Dendritic cell treated with granulocyte-macrophage colony-stimulating factor and Interleukin-4, amounts not matched to agents 40 ng/mL and 50 ng/mL, for 4 days (primary cell): Measurements from ENCODE around the gene LRP5.

Experiments
- H3K27ac Mint-ChIP-seq: one replicate; pipeline ENCODE4 v1.8.0; 2022; ENCODE audit warnings: mild to moderate bottlenecking, mixed read lengths
- H3K27me3 Mint-ChIP-seq: one replicate; pipeline ENCODE4 v1.8.0; 2022; ENCODE audit warnings: mild to moderate bottlenecking, mixed read lengths
- H3K36me3 Mint-ChIP-seq: one replicate; pipeline ENCODE4 v1.8.0; 2022; ENCODE audit warnings: low read depth, mixed read lengths
- H3K4me1 Mint-ChIP-seq: one replicate; pipeline ENCODE4 v1.8.0; 2022; ENCODE audit warnings: low read depth, mixed read lengths
- H3K4me3 Mint-ChIP-seq: one replicate; pipeline ENCODE4 v1.8.0; 2022; ENCODE audit warnings: mild to moderate bottlenecking, moderate library complexity, mixed read lengths
- H3K9me3 Mint-ChIP-seq: one replicate; pipeline ENCODE4 v1.8.0; 2022; ENCODE audit warnings: mixed read lengths
- intact Hi-C: fragments of 100-400 bp; cut with micrococcal nuclease; formaldehyde crosslinking; loops from one replicate; pipeline ENCODE4 v1.15.0; 2022

Gene LRP5

DNA sequence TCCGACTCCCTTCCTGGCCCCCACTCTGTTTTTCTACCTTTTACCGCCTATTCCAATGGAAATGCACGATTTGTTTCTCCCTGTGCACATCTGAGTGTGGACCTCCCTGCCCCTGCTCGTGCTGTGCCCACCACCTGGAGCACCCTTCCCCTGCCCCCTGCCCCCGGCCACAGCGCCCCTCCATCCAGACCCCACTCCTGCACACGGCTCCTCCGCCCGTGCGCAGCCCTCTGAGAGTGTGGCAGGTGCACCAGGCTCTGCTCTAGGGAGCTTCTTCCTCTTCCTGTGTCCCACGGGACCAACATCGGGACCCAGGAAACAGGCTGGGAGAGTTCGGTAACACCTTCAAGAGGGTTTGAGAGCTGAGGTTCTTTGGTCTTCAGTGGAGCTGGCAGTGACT lies 62.9 kb downstream of the LRP5 start:
- Mint-ChIP-seq H3K36me3 (peaks cover 6% of the 10 kb centered on the region), H3K9me3 (no peaks in the 10 kb centered on the region), H3K4me1 (peaks cover 64% of the 10 kb centered on the region), H3K27ac (no peak overlapping the region), H3K4me3 (peak overlapping the region; percentile 9), H3K27me3 (peaks cover 55% of the 10 kb centered on the region)
- intact Hi-C loops: no loop called here

- intact Hi-C loops: no loop called here
- peaks cover 64% of the 10 kb centered on the region for H3K4me1 Mint-ChIP-seq
- H3K36me3 Mint-ChIP-seq: peaks cover 6% of the 10 kb centered on the region
- H3K4me3 Mint-ChIP-seq: no peak overlapping the region
- H3K27ac Mint-ChIP-seq: no peak overlapping the region
- H3K9me3 Mint-ChIP-seq: no peaks in the 10 kb centered on the region
- H3K27me3 Mint-ChIP-seq: peaks cover 59% of the 10 kb centered on the region
Observed at GRCh38 chr11:68375766-68376165, 63.4 kb downstream of the LRP5 start.

GRCh38 chr11:68377389-68377795 lies 65.0 kb downstream of the LRP5 start:
- intact Hi-C loops: no loop called here
- Mint-ChIP-seq H3K4me1 (peaks cover 63% of the 10 kb centered on the region), H3K4me3 (no peak overlapping the region), H3K27me3 (peaks cover 60% of the 10 kb centered on the region), H3K36me3 (peaks cover under 1% of the 10 kb centered on the region), H3K27ac (no peak overlapping the region), H3K9me3 (no peaks in the 10 kb centered on the region)

GRCh38 chr11:68379206-68379605 lies 66.8 kb downstream of the LRP5 start:
- no peak overlapping the region for H3K27ac Mint-ChIP-seq
- H3K27me3 Mint-ChIP-seq: peaks cover 45% of the 10 kb centered on the region
- H3K4me3 Mint-ChIP-seq: no peak overlapping the region
- intact Hi-C loops: no loop called here
- H3K36me3 Mint-ChIP-seq: no peaks in the 10 kb centered on the region
- H3K4me1 Mint-ChIP-seq: peaks cover 56% of the 10 kb centered on the region
- no peaks in the 10 kb centered on the region for H3K9me3 Mint-ChIP-seq

GRCh38 chr11:68380786-68381622 lies 68.6 kb downstream of the LRP5 start:
- Mint-ChIP-seq H3K27me3 (peaks cover 28% of the 10 kb centered on the region), H3K27ac (peak overlapping the region; percentile 40), H3K4me3 (no peak overlapping the region), H3K4me1 (peaks cover 44% of the 10 kb centered on the region), H3K36me3 (no peaks in the 10 kb centered on the region), H3K9me3 (no peaks in the 10 kb centered on the region)
- intact Hi-C loops: loop anchor here (5.0 kb wide), 2 partner anchors 79 to 124 kb away; no protein-coding TSS in a partner anchor

GRCh38 chr11:68381716-68382115 lies 69.3 kb downstream of the LRP5 start:
- peaks cover 44% of the 10 kb centered on the region for H3K4me1 Mint-ChIP-seq
- intact Hi-C loops: loop anchor here (5.0 kb wide), 2 partner anchors 79 to 124 kb away; no protein-coding TSS in a partner anchor

DNA sequence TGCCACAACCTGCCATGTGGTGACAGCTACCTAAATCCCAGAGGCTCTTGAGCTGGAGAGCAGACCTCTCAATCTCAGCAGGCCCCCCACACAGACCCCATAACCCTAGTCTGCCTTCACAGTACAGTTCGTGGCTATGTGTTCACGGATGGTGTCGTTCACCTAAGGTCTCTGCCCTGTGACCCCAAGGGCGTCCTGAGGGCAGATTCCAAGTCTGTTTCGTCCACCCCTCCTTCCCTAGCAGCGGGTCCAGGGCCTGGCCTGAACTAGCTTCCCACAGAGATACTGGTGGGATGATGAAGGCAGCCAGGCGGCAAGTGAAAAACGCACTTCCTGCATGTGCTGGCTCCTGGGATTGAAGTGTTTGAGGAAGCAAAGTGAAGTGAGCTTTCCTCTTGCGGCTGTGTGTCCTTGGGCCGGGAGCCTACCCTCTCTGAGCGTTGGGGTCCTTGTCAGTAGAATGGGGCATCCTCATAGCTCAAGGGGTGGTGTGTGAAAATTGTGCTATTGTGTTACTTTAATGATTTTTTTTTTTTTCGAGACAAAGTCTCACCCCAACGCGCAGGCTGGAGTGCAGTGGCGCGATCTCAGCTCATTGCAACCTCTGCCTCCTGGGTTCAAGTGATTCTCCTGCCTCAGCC lies 70.1 kb downstream of the LRP5 start:
- peaks cover 44% of the 10 kb centered on the region for H3K4me1 Mint-ChIP-seq
- peaks cover 28% of the 10 kb centered on the region for H3K27me3 Mint-ChIP-seq
- no peaks in the 10 kb centered on the region for H3K36me3 Mint-ChIP-seq
- no peak overlapping the region for H3K27ac Mint-ChIP-seq
- intact Hi-C loops: loop anchor here (5.0 kb wide), 2 partner anchors 80 to 125 kb away; no protein-coding TSS in a partner anchor
- no peak overlapping the region for H3K4me3 Mint-ChIP-seq
- no peaks in the 10 kb centered on the region for H3K9me3 Mint-ChIP-seq

More at GRCh38 chr11:68381716-68382115, 69.3 kb downstream of the LRP5 start:
- Mint-ChIP-seq H3K27me3 (peaks cover 28% of the 10 kb centered on the region), H3K4me3 (no peak overlapping the region), H3K9me3 (no peaks in the 10 kb centered on the region), H3K27ac (peak overlapping the region; percentile 8), H3K36me3 (no peaks in the 10 kb centered on the region)

GRCh38 chr11:68383976-68384501 lies 71.6 kb downstream of the LRP5 start:
- H3K4me1 Mint-ChIP-seq: peaks cover 44% of the 10 kb centered on the region
- no peaks in the 10 kb centered on the region for H3K36me3 Mint-ChIP-seq
- intact Hi-C loops: loop anchor here (5.0 kb wide), 2 partner anchors 82 to 127 kb away; no protein-coding TSS in a partner anchor
- H3K27me3 Mint-ChIP-seq: peaks cover 28% of the 10 kb centered on the region
- H3K27ac Mint-ChIP-seq: no peak overlapping the region
- no peak overlapping the region for H3K4me3 Mint-ChIP-seq
- no peaks in the 10 kb centered on the region for H3K9me3 Mint-ChIP-seq

GRCh38 chr11:68384530-68385081 lies 72.2 kb downstream of the LRP5 start:
- no peak overlapping the region for H3K27ac Mint-ChIP-seq
- H3K9me3 Mint-ChIP-seq: no peaks in the 10 kb centered on the region
- H3K36me3 Mint-ChIP-seq: no peaks in the 10 kb centered on the region
- intact Hi-C loops: loop anchor here (5.0 kb wide), 2 partner anchors 82 to 127 kb away; no protein-coding TSS in a partner anchor
- peaks cover 22% of the 10 kb centered on the region for H3K27me3 Mint-ChIP-seq
- H3K4me1 Mint-ChIP-seq: peaks cover 38% of the 10 kb centered on the region
- H3K4me3 Mint-ChIP-seq: no peak overlapping the region

DNA sequence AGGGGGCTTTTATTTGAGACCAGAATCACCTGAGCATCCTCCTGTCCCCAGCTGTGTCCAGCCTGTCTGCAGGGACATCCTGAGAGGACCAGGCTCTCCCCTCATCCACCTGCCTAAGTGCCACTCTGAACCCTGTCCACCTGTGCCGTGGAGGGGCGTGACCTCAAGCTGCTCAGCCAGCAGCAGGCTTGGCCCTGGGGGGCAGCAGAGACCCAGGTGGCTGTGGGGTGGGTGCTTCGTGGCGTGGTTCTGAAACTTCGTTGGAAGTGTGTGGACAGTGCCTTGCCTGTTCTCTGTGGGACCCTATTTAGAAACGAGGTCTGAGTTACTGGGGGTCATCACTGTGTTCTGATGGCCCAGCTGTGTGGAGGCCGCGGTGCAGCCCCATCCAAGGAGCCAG lies 72.7 kb downstream of the LRP5 start:
- peaks cover 17% of the 10 kb centered on the region for H3K27me3 Mint-ChIP-seq
- H3K27ac Mint-ChIP-seq: no peak overlapping the region
- intact Hi-C loops: no loop called here
- H3K9me3 Mint-ChIP-seq: no peaks in the 10 kb centered on the region
- peaks cover 33% of the 10 kb centered on the region for H3K4me1 Mint-ChIP-seq
- H3K36me3 Mint-ChIP-seq: no peaks in the 10 kb centered on the region
- no peak overlapping the region for H3K4me3 Mint-ChIP-seq

DNA sequence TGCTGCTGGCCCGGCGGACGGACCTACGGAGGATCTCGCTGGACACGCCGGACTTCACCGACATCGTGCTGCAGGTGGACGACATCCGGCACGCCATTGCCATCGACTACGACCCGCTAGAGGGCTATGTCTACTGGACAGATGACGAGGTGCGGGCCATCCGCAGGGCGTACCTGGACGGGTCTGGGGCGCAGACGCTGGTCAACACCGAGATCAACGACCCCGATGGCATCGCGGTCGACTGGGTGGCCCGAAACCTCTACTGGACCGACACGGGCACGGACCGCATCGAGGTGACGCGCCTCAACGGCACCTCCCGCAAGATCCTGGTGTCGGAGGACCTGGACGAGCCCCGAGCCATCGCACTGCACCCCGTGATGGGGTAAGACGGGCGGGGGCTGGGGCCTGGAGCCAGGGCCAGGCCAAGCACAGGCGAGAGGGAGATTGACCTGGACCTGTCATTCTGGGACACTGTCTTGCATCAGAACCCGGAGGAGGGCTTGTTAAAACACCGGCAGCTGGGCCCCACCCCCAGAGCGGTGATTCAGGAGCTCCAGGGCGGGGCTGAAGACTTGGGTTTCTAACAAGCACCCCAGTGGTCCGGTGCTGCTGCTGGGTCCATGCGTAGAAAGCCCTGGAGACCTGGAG lies 74.1 kb downstream of the LRP5 start:
- H3K27me3 Mint-ChIP-seq: peaks cover 5% of the 10 kb centered on the region
- intact Hi-C loops: no loop called here
- H3K36me3 Mint-ChIP-seq: no peaks in the 10 kb centered on the region
- no peaks in the 10 kb centered on the region for H3K9me3 Mint-ChIP-seq
- peaks cover 20% of the 10 kb centered on the region for H3K4me1 Mint-ChIP-seq
- H3K27ac Mint-ChIP-seq: no peak overlapping the region
- H3K4me3 Mint-ChIP-seq: no peak overlapping the region

DNA sequence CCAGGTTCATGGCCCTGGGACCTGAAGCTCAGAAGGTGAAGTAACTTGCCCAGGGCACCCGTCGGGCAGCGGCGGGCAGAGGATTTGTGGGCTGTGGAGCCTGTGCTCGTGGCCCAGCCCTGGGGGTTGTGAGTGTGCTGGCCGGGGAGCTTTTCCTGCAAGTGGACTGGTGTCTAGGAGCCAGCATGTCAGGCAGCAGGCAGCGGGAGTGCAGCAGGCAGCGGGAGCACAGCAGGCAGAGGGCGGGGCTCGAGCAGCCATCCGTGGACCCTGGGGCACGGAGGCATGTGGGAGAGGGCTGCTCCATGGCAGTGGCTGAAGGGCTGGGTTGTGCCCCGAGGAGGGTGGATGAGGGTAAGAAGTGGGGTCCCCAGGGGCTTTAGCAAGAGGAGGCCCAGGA lies 75.4 kb downstream of the LRP5 start:
- intact Hi-C loops: no loop called here
- H3K36me3 Mint-ChIP-seq: no peaks in the 10 kb centered on the region

GRCh38 chr11:68388595-68389198 lies 76.3 kb downstream of the LRP5 start:
- H3K36me3 Mint-ChIP-seq: no peaks in the 10 kb centered on the region
- intact Hi-C loops: no loop called here
- H3K27ac Mint-ChIP-seq: no peak overlapping the region
- no peak overlapping the region for H3K4me3 Mint-ChIP-seq
- no peaks in the 10 kb centered on the region for H3K9me3 Mint-ChIP-seq
- H3K27me3 Mint-ChIP-seq: no peaks in the 10 kb centered on the region
- peaks cover 5% of the 10 kb centered on the region for H3K4me1 Mint-ChIP-seq

More for the DNA sequence above, 75.4 kb downstream of the LRP5 start:
- Mint-ChIP-seq H3K9me3 (no peaks in the 10 kb centered on the region), H3K27ac (no peak overlapping the region), H3K27me3 (peaks cover 3% of the 10 kb centered on the region), H3K4me1 (peaks cover 9% of the 10 kb centered on the region), H3K4me3 (no peak overlapping the region)
